HG03139 (cell line): ENCODE measurements around the gene TMEM176B.
A peak's percentile ranks its signal among the peaks of the same experiment; 100 is the strongest.
"Not testable (repeated sequence)": the region's sequence is repeated elsewhere in the genome, so short reads cannot be mapped to it uniquely, and the experiment has no call there.

Experiments used
- ATAC-seq: cut with Tn5 transposase; IDR thresholded peaks from one replicate; pipeline ENCODE4 v1.9.1; 2021; ENCODE audit not compliant: unreplicated experiment

The TMEM176B gene

GRCh38 chr7:150791746-150792452, 8.3 kb downstream of the TMEM176B start:
- ATAC-seq = no peak

GRCh38 chr7:150791304-150791703, 8.9 kb downstream of the TMEM176B start:
- no peak for ATAC-seq

GRCh38 chr7:150790416-150791075, 9.6 kb downstream of the TMEM176B start:
- no peak for ATAC-seq

GRCh38 chr7:150788474-150789269, 11.5 kb downstream of the TMEM176B start:
- no peak for ATAC-seq

GRCh38 chr7:150787321-150788281, 12.6 kb downstream of the TMEM176B start:
- no peak for ATAC-seq

- no peak for ATAC-seq
Observed at GRCh38 chr7:150784954-150785353, 15.2 kb downstream of the TMEM176B start.

GRCh38 chr7:150784120-150784736, 15.9 kb downstream of the TMEM176B start:
- ATAC-seq = no peak

- no peak for ATAC-seq
Observed at GRCh38 chr7:150781961-150782360, 18.2 kb downstream of the TMEM176B start.

GRCh38 chr7:150781103-150781502, 19.1 kb downstream of the TMEM176B start:
- ATAC-seq = no peak

- no peak for ATAC-seq
Observed at GRCh38 chr7:150780292-150780691, 19.9 kb downstream of the TMEM176B start.

- no peak for ATAC-seq
Observed at GRCh38 chr7:150778738-150779301, 21.3 kb downstream of the TMEM176B start.

GRCh38 chr7:150778014-150778737, 22.0 kb downstream of the TMEM176B start:
- no peak for ATAC-seq

GRCh38 chr7:150774131-150774530, 26.0 kb downstream of the TMEM176B start:
- not testable (repeated sequence) for ATAC-seq

- ATAC-seq = no peak
Observed at GRCh38 chr7:150769768-150770167, 30.4 kb downstream of the TMEM176B start.

GRCh38 chr7:150766334-150766709, 33.8 kb downstream of the TMEM176B start:
- ATAC-seq = no peak

- ATAC-seq = no peak
Observed at GRCh38 chr7:150759479-150759878, 40.7 kb downstream of the TMEM176B start.

GRCh38 chr7:150756858-150757257, 43.3 kb downstream of the TMEM176B start:
- ATAC-seq = no peak

- ATAC-seq = no peak
Observed at GRCh38 chr7:150756166-150756565, 44.0 kb downstream of the TMEM176B start.

- peak; percentile 50 for ATAC-seq
Observed at GRCh38 chr7:150755473-150756099, 44.6 kb downstream of the TMEM176B start.
